Liver (tissue), 3 donors: Measurements from ENCODE around the gene SERPINE2.

Experiments
- ATF3 ChIP-seq: IDR thresholded peaks from 2 replicates; pipeline ENCODE4 v1.6.1; 2016; ENCODE audit warnings: antibody characterized with exemption
- CTCF ChIP-seq: fragments of 150-350 bp; IDR thresholded peaks from 2 replicates; pipeline ENCODE4 v1.5.1; 2017; ENCODE audit warnings: improper control_type of control experiment, low read depth, low read length; ENCODE audit not compliant: missing input control
- EGR1 ChIP-seq, 2 donors: IDR thresholded peaks; 2 replicates each; pipeline ENCODE4 v1.6.1; 2016 to 2018; ENCODE audit warnings: antibody characterized with exemption in 2 of 2, low read depth in 2 of 2
- GABPA ChIP-seq, 2 donors: IDR thresholded peaks in 1 of 2; conservative IDR thresholded peaks in 1 of 2; 2 replicates each; pipeline ENCODE4 v1.6.1; 2016; ENCODE audit warnings: antibody characterized with exemption in 2 of 2, mild to moderate bottlenecking in 1 of 2, moderate library complexity in 1 of 2
- JUND ChIP-seq, 2 donors: IDR thresholded peaks; 2 replicates each; pipeline ENCODE4 v1.6.1; 2016; ENCODE audit warnings: antibody characterized with exemption in 2 of 2
- NR2F2 ChIP-seq: IDR thresholded peaks from 2 replicates; pipeline ENCODE4 v1.6.1; 2016; ENCODE audit warnings: antibody characterized with exemption
- RAD21 ChIP-seq, 2 donors: IDR thresholded peaks; 2 replicates each; pipeline ENCODE4 v1.6.1; 2016; ENCODE audit warnings: antibody characterized with exemption in 2 of 2, mild to moderate bottlenecking in 2 of 2
- REST ChIP-seq: IDR thresholded peaks from 2 replicates; pipeline ENCODE4 v1.6.1; 2016; ENCODE audit warnings: antibody characterized with exemption, mild to moderate bottlenecking
- RXRA ChIP-seq, 2 donors: IDR thresholded peaks; 2 replicates each; pipeline ENCODE4 v1.6.1; 2017 to 2018; ENCODE audit warnings: antibody characterized with exemption in 2 of 2, mild to moderate bottlenecking in 1 of 2
- SP1 ChIP-seq: IDR thresholded peaks from 2 replicates; pipeline ENCODE4 v1.6.1; 2018; ENCODE audit warnings: antibody characterized with exemption, mild to moderate bottlenecking
- donor health status: healthy.
- donor health status: healthy.

- TF ChIP-seq EGR1 (IDR thresholded peaks at IDR 0.05; ENCODE audit: low read depth in 2 of 2) (no peak), JUND (IDR thresholded peaks at IDR 0.05) (no peak), CTCF (no peak), RAD21 (IDR thresholded peaks at IDR 0.05) (no peak), ATF3 (no peak), GABPA (IDR thresholded peaks at IDR 0.05 in 1 of 2, conservative IDR thresholded peaks at IDR 0.05 in 1 of 2) (no peak), REST (no peak), SP1 (no peak), RXRA (IDR thresholded peaks at IDR 0.05) (no peak), NR2F2 (no peak)
Observed at GRCh38 chr2:224075588-224075987, 36.5 kb upstream of the SERPINE2 start.
